Measurements from ENCODE around the gene CLN6.

CLN6 gene

DNA sequence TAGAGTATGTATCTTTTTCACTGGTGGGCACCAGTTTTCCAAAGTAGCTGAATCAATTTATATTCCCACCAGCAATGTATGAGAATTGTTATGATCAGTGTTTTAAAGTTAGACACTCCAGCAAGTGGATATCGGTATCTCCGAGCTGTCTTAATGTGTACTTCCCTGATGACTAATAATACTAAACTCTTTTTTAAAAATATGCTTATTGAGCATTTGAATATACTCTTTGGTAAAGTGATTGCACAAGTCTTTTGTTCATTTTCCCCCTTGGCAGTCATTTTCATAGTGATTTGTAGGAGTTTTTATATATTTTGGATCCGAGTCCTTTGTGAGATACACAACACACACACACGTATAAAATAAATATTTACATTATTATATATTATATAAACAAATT is 35.6 kb upstream of the CLN6 start:
- Histone ChIP-seq H3K9ac (ENCODE audit: low read length) (no peak overlapping the region), H2AFZ (ENCODE audit: insufficient read depth, low read length, poor library complexity) (no peak overlapping the region), H3K23ac (ENCODE audit: low read length) (no peak overlapping the region), H4K91ac (ENCODE audit: low read depth, low read length) (no peak overlapping the region), H3K79me2 (ENCODE audit: control insufficient read depth, insufficient read depth, low read length, poor library complexity) (no peaks in the 10 kb centered on the region), H3K4me1 (ENCODE audit: control insufficient read depth in 1 of 2, insufficient read depth in 2 of 2, low read length in 2 of 2) (no peaks in the 10 kb centered on the region), H2AK5ac (ENCODE audit: low read length) (no peak overlapping the region), H3K18ac (ENCODE audit: low read length) (no peak overlapping the region), H4K12ac (ENCODE audit: low read depth, low read length) (no peak overlapping the region), H2BK5ac (ENCODE audit: low read depth, low read length, poor library complexity) (no peak overlapping the region), H3K14ac (ENCODE audit: low read length) (no peak overlapping the region), H3K4ac (ENCODE audit: low read depth, low read length) (no peak overlapping the region), H3K79me1 (ENCODE audit: low read length) (no peaks in the 10 kb centered on the region), H3K9me3 (ENCODE audit: insufficient read depth, low read depth, low read length) (no peaks in the 10 kb centered on the region), H3K36me3 (ENCODE audit: control insufficient read depth in 1 of 2, insufficient read depth in 2 of 2, low read length in 2 of 2) (no peaks in the 10 kb centered on the region), H2BK120ac (ENCODE audit: insufficient read depth, low read length, poor library complexity) (no peak overlapping the region), H2BK12ac (ENCODE audit: low read length) (no peak overlapping the region), H3K27me3 (ENCODE audit: insufficient read depth, low read length) (no peaks in the 10 kb centered on the region), H3K4me3 (ENCODE audit: low read depth, low read length) (no peak overlapping the region), H3K27ac (ENCODE audit: low read depth, low read length) (no peak overlapping the region), H3K4me2 (ENCODE audit: low read length) (no peak overlapping the region), H4K8ac (ENCODE audit: low read depth, low read length) (no peak overlapping the region)
- no CpG with 5 or more reads among the region's 4 CpGs for whole genome bisulfite sequencing (ENCODE audit: extremely low coverage, insufficient coverage, insufficient read length)
- no peak for DNase-seq

DNA sequence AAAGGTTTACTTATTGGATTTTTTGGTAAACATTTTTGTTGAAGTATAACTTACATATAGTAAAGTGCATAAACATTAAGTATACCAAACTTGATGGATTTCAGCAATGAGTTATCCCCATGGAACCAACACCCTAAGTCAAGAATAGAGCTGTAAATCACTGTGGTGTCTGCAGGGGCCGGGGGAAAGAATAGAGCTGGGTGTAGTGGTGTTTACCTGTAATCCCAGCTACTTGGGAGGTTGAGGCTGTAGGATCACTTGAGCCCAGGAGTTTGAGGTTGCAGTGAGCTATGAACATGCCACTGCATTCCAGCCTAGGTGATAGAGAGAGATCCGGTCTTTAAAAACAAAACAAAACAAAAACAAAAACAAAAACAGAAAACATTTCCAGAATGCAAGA is 34.8 kb upstream of the CLN6 start:
- no peak overlapping the region for H2AK5ac ChIP-seq (ENCODE audit: low read length)
- H2AFZ ChIP-seq (ENCODE audit: insufficient read depth, low read length, poor library complexity): no peak overlapping the region
- H3K9me3 ChIP-seq (ENCODE audit: insufficient read depth, low read depth, low read length): no peaks in the 10 kb centered on the region
- H3K18ac ChIP-seq (ENCODE audit: low read length): no peak overlapping the region
- no peak overlapping the region for H3K14ac ChIP-seq (ENCODE audit: low read length)
- no CpG with 5 or more reads among the region's 2 CpGs for WGBS (ENCODE audit: extremely low coverage, insufficient coverage, insufficient read length)
- no peaks in the 10 kb centered on the region for H3K79me1 ChIP-seq (ENCODE audit: low read length)
- no peak overlapping the region for H4K91ac ChIP-seq (ENCODE audit: low read depth, low read length)
- no peak overlapping the region for H3K4me3 ChIP-seq (ENCODE audit: low read depth, low read length)
- H4K12ac ChIP-seq (ENCODE audit: low read depth, low read length): no peak overlapping the region
- H3K4ac ChIP-seq (ENCODE audit: low read depth, low read length): no peak overlapping the region
- H2BK5ac ChIP-seq (ENCODE audit: low read depth, low read length, poor library complexity): no peak overlapping the region
- H2BK120ac ChIP-seq (ENCODE audit: insufficient read depth, low read length, poor library complexity): no peak overlapping the region
- H3K4me2 ChIP-seq (ENCODE audit: low read length): no peak overlapping the region
- no peak overlapping the region for H4K8ac ChIP-seq (ENCODE audit: low read depth, low read length)
- H3K9ac ChIP-seq (ENCODE audit: low read length): no peak overlapping the region
- no peak overlapping the region for H3K27ac ChIP-seq (ENCODE audit: low read depth, low read length)
- no peak overlapping the region for H2BK12ac ChIP-seq (ENCODE audit: low read length)
- H3K4me1 ChIP-seq (ENCODE audit: control insufficient read depth in 1 of 2, insufficient read depth in 2 of 2, low read length in 2 of 2): no peaks in the 10 kb centered on the region
- no peaks in the 10 kb centered on the region for H3K36me3 ChIP-seq (ENCODE audit: control insufficient read depth in 1 of 2, insufficient read depth in 2 of 2, low read length in 2 of 2)
- H3K79me2 ChIP-seq (ENCODE audit: control insufficient read depth, insufficient read depth, low read length, poor library complexity): no peaks in the 10 kb centered on the region
- no peaks in the 10 kb centered on the region for H3K27me3 ChIP-seq (ENCODE audit: insufficient read depth, low read length)
- no peak overlapping the region for H3K23ac ChIP-seq (ENCODE audit: low read length)
- no peak for DNase-seq

DNA sequence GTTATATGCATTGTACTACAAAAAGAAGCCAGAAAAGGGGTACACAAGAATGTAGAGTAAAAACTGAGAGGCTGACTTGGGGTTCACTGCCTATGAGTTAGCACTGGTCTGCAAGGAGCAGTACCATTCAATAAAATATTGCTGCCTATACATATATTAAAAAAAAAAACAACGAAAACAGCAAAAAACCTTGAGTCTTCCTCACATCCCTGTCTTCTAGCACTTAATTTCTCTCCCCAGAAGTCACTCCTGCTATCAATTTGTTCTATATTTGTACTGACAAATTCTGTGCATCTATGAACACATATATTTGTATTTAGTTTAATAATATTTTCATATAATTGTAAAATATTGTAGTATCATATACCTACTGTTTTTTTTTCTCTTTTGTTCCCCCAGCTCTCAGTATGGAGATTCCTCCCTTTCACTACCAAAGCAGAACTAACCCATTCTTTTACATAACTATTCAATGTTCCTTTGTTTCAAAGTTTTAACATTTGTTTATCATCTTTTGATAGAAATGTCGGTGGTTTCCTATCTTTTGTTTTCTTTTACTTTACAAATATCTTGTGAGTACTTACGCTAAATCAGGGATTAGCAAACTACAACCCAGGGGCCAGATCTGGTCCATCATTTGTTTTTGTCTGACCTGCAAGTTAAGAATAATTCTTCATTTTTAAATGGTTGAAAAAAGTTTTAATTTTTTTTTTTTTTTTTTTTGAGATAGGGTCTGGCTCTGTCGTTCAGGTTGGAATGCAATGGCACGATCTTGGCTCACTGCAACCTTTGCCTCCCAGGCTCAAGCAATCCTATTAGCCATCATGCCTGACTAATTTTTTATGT is 33.2 kb upstream of the CLN6 start:
- Histone ChIP-seq H3K4me3 (ENCODE audit: low read depth, low read length) (no peak overlapping the region), H3K23ac (ENCODE audit: low read length) (no peak overlapping the region), H4K8ac (ENCODE audit: low read depth, low read length) (no peak overlapping the region), H3K27ac (ENCODE audit: low read depth, low read length) (no peak overlapping the region), H2AK5ac (ENCODE audit: low read length) (no peak overlapping the region), H3K18ac (ENCODE audit: low read length) (no peak overlapping the region), H2AFZ (ENCODE audit: insufficient read depth, low read length, poor library complexity) (no peak overlapping the region), H3K79me1 (ENCODE audit: low read length) (no peaks in the 10 kb centered on the region), H3K14ac (ENCODE audit: low read length) (no peak overlapping the region), H2BK120ac (ENCODE audit: insufficient read depth, low read length, poor library complexity) (no peak overlapping the region), H3K4me2 (ENCODE audit: low read length) (no peak overlapping the region), H2BK5ac (ENCODE audit: low read depth, low read length, poor library complexity) (no peak overlapping the region), H3K79me2 (ENCODE audit: control insufficient read depth, insufficient read depth, low read length, poor library complexity) (no peaks in the 10 kb centered on the region), H3K36me3 (ENCODE audit: control insufficient read depth in 1 of 2, insufficient read depth in 2 of 2, low read length in 2 of 2) (no peaks in the 10 kb centered on the region), H4K91ac (ENCODE audit: low read depth, low read length) (no peak overlapping the region), H3K9me3 (ENCODE audit: insufficient read depth, low read depth, low read length) (no peaks in the 10 kb centered on the region), H4K12ac (ENCODE audit: low read depth, low read length) (no peak overlapping the region), H3K4me1 (ENCODE audit: control insufficient read depth in 1 of 2, insufficient read depth in 2 of 2, low read length in 2 of 2) (no peaks in the 10 kb centered on the region), H3K4ac (ENCODE audit: low read depth, low read length) (no peak overlapping the region), H2BK12ac (ENCODE audit: low read length) (no peak overlapping the region), H3K9ac (ENCODE audit: low read length) (no peak overlapping the region), H3K27me3 (ENCODE audit: insufficient read depth, low read length) (no peaks in the 10 kb centered on the region)
- no CpG with 5 or more reads among the region's 5 CpGs for WGBS (ENCODE audit: extremely low coverage, insufficient coverage, insufficient read length)
- no peak for DNase-seq

DNA sequence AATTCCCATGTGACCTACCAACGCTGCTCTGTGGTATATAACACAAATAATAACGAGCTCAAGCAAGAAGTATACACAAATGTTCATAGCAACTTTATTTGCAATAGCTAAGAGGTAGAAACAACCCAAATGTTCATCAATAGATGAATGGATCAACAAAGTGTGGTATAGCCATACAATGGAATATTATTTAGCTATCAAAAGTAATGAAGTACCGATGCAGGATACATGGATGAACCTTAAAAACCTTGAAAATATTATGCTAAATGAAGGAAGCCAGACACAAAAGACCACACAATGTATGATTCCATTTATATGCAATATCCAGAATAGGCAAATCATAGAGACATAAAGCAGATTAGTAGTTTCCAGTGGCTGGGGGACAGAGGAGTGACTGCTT is 32.5 kb upstream of the CLN6 start:
- H3K23ac ChIP-seq (ENCODE audit: low read length): no peak overlapping the region
- H3K14ac ChIP-seq (ENCODE audit: low read length): no peak overlapping the region
- no CpG with 5 or more reads among the region's 3 CpGs for WGBS (ENCODE audit: extremely low coverage, insufficient coverage, insufficient read length)
- no peaks in the 10 kb centered on the region for H3K4me1 ChIP-seq (ENCODE audit: control insufficient read depth in 1 of 2, insufficient read depth in 2 of 2, low read length in 2 of 2)
- no peak for DNase-seq
- no peaks in the 10 kb centered on the region for H3K9me3 ChIP-seq (ENCODE audit: insufficient read depth, low read depth, low read length)
- no peak overlapping the region for H4K12ac ChIP-seq (ENCODE audit: low read depth, low read length)
- H3K9ac ChIP-seq (ENCODE audit: low read length): no peak overlapping the region
- no peak overlapping the region for H2BK5ac ChIP-seq (ENCODE audit: low read depth, low read length, poor library complexity)
- no peak overlapping the region for H2AK5ac ChIP-seq (ENCODE audit: low read length)
- H4K91ac ChIP-seq (ENCODE audit: low read depth, low read length): no peak overlapping the region
- H3K79me2 ChIP-seq (ENCODE audit: control insufficient read depth, insufficient read depth, low read length, poor library complexity): no peaks in the 10 kb centered on the region
- H2BK12ac ChIP-seq (ENCODE audit: low read length): no peak overlapping the region
- H4K8ac ChIP-seq (ENCODE audit: low read depth, low read length): no peak overlapping the region
- H3K36me3 ChIP-seq (ENCODE audit: control insufficient read depth in 1 of 2, insufficient read depth in 2 of 2, low read length in 2 of 2): no peaks in the 10 kb centered on the region
- H3K4ac ChIP-seq (ENCODE audit: low read depth, low read length): no peak overlapping the region
- H3K79me1 ChIP-seq (ENCODE audit: low read length): peaks cover 2% of the 10 kb centered on the region
- H2BK120ac ChIP-seq (ENCODE audit: insufficient read depth, low read length, poor library complexity): no peak overlapping the region
- no peak overlapping the region for H3K4me2 ChIP-seq (ENCODE audit: low read length)
- no peak overlapping the region for H2AFZ ChIP-seq (ENCODE audit: insufficient read depth, low read length, poor library complexity)
- H3K18ac ChIP-seq (ENCODE audit: low read length): no peak overlapping the region
- no peak overlapping the region for H3K27ac ChIP-seq (ENCODE audit: low read depth, low read length)
- H3K4me3 ChIP-seq (ENCODE audit: low read depth, low read length): no peak overlapping the region
- no peaks in the 10 kb centered on the region for H3K27me3 ChIP-seq (ENCODE audit: insufficient read depth, low read length)
